Glutamatergic neuron (in vitro differentiated cells): Measurements from ENCODE around the gene LAMB4. TPM values are rescaled to one million over a fixed set of nuclear protein-coding genes. Genes with fewer than 3 reads are reported as not detected.
A peak's percentile ranks its signal among the peaks of the same experiment; 100 is the strongest.

Source experiments
- DNase-seq: peaks from one replicate; pipeline ENCODE4 v3.0.0; 2022
- H3K27ac Mint-ChIP-seq: one replicate; pipeline ENCODE4 v1.8.0; 2020; ENCODE audit warnings: mild to moderate bottlenecking, mixed read lengths, inconsistent platforms; ENCODE audit not compliant: unreplicated experiment
- H3K27me3 Mint-ChIP-seq: one replicate; pipeline ENCODE4 v1.8.0; 2020; ENCODE audit warnings: mild to moderate bottlenecking, moderate library complexity, mixed read lengths, inconsistent platforms; ENCODE audit not compliant: unreplicated experiment
- H3K36me3 Mint-ChIP-seq: one replicate; pipeline ENCODE4 v1.8.0; 2020; ENCODE audit warnings: mild to moderate bottlenecking, mixed read lengths, inconsistent platforms; ENCODE audit not compliant: unreplicated experiment
- H3K4me1 Mint-ChIP-seq: one replicate; pipeline ENCODE4 v1.8.0; 2020; ENCODE audit warnings: mild to moderate bottlenecking, low read depth, mixed read lengths, inconsistent platforms; ENCODE audit not compliant: unreplicated experiment
- H3K4me3 Mint-ChIP-seq: one replicate; pipeline ENCODE4 v1.8.0; 2020; ENCODE audit warnings: mild to moderate bottlenecking, mixed read lengths, inconsistent platforms; ENCODE audit not compliant: unreplicated experiment
- H3K9me3 Mint-ChIP-seq: one replicate; pipeline ENCODE4 v1.8.0; 2020; ENCODE audit warnings: mild to moderate bottlenecking, moderate library complexity, mixed read lengths, inconsistent platforms; ENCODE audit not compliant: unreplicated experiment
- CTCF ChIP-seq: fragments of 200-600 bp; sonication (generic); IDR thresholded peaks from one replicate; pipeline ENCODE4 v1.5.0; 2021; ENCODE audit not compliant: partially characterized antibody, unreplicated experiment
- total RNA-seq: library from RNA; stranded (reverse); fragmentation: NEBNext Ultra II Directional; extraction: Animal tissue kit (Norgen Biotek cat#: 25700); gene quantifications from one replicate; pipeline ENCODE4 v1.2.1, GENCODE V29; 2021; ENCODE audit not compliant: unreplicated experiment

The LAMB4 gene
- total RNA-seq, 1 donor from 2014 or later, result not detected

- Mint-ChIP-seq H3K36me3 (no peaks in the 10 kb centered on the region), H3K9me3 (no peaks in the 10 kb centered on the region), H3K4me1 (peaks cover 5% of the 10 kb centered on the region), H3K4me3 (no peak overlapping the region), H3K27ac (no peak overlapping the region), H3K27me3 (no peaks in the 10 kb centered on the region)
- no peak for TF ChIP-seq CTCF
- DNase-seq, result peak; percentile 18
Measured at GRCh38 chr7:108063520-108063933, 66.6 kb downstream of the LAMB4 start.

GRCh38 chr7:108062250-108063014 is 67.7 kb downstream of the LAMB4 start:
- H3K36me3 Mint-ChIP-seq, result no peaks in the 10 kb centered on the region
- no peak for TF ChIP-seq CTCF
- DNase-seq, result no peak
- peaks cover 5% of the 10 kb centered on the region for H3K4me1 Mint-ChIP-seq
- H3K9me3 Mint-ChIP-seq, result no peaks in the 10 kb centered on the region
- no peaks in the 10 kb centered on the region for H3K27me3 Mint-ChIP-seq
- no peak overlapping the region for H3K27ac Mint-ChIP-seq
- no peak overlapping the region for H3K4me3 Mint-ChIP-seq

GRCh38 chr7:108059526-108059925 is 70.6 kb downstream of the LAMB4 start:
- Mint-ChIP-seq H3K4me1 (peaks cover 14% of the 10 kb centered on the region), H3K27me3 (peaks cover 1% of the 10 kb centered on the region), H3K4me3 (no peak overlapping the region), H3K27ac (no peak overlapping the region), H3K36me3 (no peaks in the 10 kb centered on the region), H3K9me3 (no peaks in the 10 kb centered on the region)
- DNase-seq, result no peak
- no peak for TF ChIP-seq CTCF

- Mint-ChIP-seq H3K4me1 (peaks cover 12% of the 10 kb centered on the region), H3K27ac (no peak overlapping the region), H3K27me3 (peaks cover 1% of the 10 kb centered on the region), H3K9me3 (no peaks in the 10 kb centered on the region), H3K36me3 (no peaks in the 10 kb centered on the region), H3K4me3 (no peak overlapping the region)
- no peak for TF ChIP-seq CTCF
- no peak for DNase-seq
Measured at GRCh38 chr7:108057951-108058481, 72.1 kb downstream of the LAMB4 start.

- Mint-ChIP-seq H3K9me3 (no peaks in the 10 kb centered on the region), H3K4me1 (peaks cover 15% of the 10 kb centered on the region), H3K27me3 (peaks cover 1% of the 10 kb centered on the region), H3K27ac (peak overlapping the region; percentile 4), H3K36me3 (no peaks in the 10 kb centered on the region), H3K4me3 (no peak overlapping the region)
- DNase-seq, result no peak
- no peak for TF ChIP-seq CTCF
Measured at GRCh38 chr7:108055611-108056021, 74.5 kb downstream of the LAMB4 start.
